B cell (primary cell): ENCODE data around the gene HSD17B2. TPM values are rescaled to one million over a fixed set of nuclear protein-coding genes. Genes with fewer than 3 reads are reported as not detected.

Source experiments
- ATAC-seq: fragments of 200-7000 bp; cut with Tn5 transposase; one replicate; pipeline ENCODE4 v1.10.0; 2021; ENCODE audit warnings: low read depth, mild to moderate bottlenecking, moderate number of reproducible peaks, moderate library complexity
- CTCF ChIA-PET: fragments of 350-600 bp; sonication (Branson Sonifier 250); formaldehyde crosslinking; loops from one replicate; lab custom pipeline; 2021; ENCODE audit warnings: antibody characterized with exemption, inconsistent platforms; lab: Charles Lee
- POLR2A ChIA-PET: fragments of 350-600 bp; sonication (Branson Sonifier 250); formaldehyde crosslinking; loops from one replicate; lab custom pipeline; 2021; ENCODE audit warnings: antibody characterized with exemption; lab: Charles Lee
- DNase-seq: peaks from one replicate; pipeline ENCODE4 v3.0.0; 2013
- H2AFZ ChIP-seq: 2 replicates; pipeline ENCODE4 v1.6.1; 2012; ENCODE audit warnings: mild to moderate bottlenecking, low read depth, low read length; ENCODE audit not compliant: insufficient read depth, poor library complexity, severe bottlenecking
- H3K27ac ChIP-seq, 2 donors: 1 replicate in 1 of 2; 2 replicates in 1 of 2; pipeline ENCODE4 v1.5.1; 2012 to 2013; ENCODE audit warnings: low read length in 2 of 2, mild to moderate bottlenecking in 2 of 2, moderate library complexity in 1 of 2
- H3K27me3 ChIP-seq, 4 experiments: fragments of 200-600 bp in 1 of 4; sonication (generic) in 1 of 4; replicated peaks in 1 of 4; 1 replicate in 2 of 4; 2 replicates in 2 of 4; pipeline versions ENCODE4 v1.6.1 to v1.7.0; 2013 to 2016; ENCODE audit warnings: low read length in 3 of 4, mild to moderate bottlenecking in 2 of 4, mixed read lengths in 1 of 4, moderate library complexity in 1 of 4; ENCODE audit not compliant: insufficient read depth in 4 of 4, control insufficient read depth in 3 of 4; ENCODE audit errors: control extremely low read depth in 1 of 4
- H3K36me3 ChIP-seq, 2 experiments: replicated peaks in 1 of 2; 1 replicate in 1 of 2; 2 replicates in 1 of 2; pipeline versions ENCODE4 v1.6.1 to v1.7.1; 2013; ENCODE audit warnings: low read length in 1 of 2; ENCODE audit not compliant: insufficient read depth in 2 of 2, control insufficient read depth in 1 of 2; ENCODE audit errors: control extremely low read depth in 1 of 2, extremely low read depth in 1 of 2
- H3K4me1 ChIP-seq, 2 donors: fragments of 200-600 bp in 1 of 2; sonication (generic) in 1 of 2; 1 replicate in 1 of 2; 2 replicates in 1 of 2; pipeline versions ENCODE4 v1.5.1 to v1.6.1; 2013 to 2017; ENCODE audit warnings: low read length in 2 of 2; ENCODE audit not compliant: control insufficient read depth in 2 of 2, insufficient read depth in 2 of 2
- H3K4me2 ChIP-seq: replicated peaks from 2 replicates; pipeline ENCODE3; 2012; ENCODE audit warnings: mild to moderate bottlenecking, low read depth, low read length; ENCODE audit not compliant: poor library complexity, severe bottlenecking
- H3K4me3 ChIP-seq, 5 experiments: fragments of 200-600 bp in 1 of 5; sonication (generic) in 1 of 5; 1 replicate in 3 of 5; 2 replicates in 2 of 5; pipeline versions ENCODE4 v1.5.1 to v1.7.0; 2011 to 2016; ENCODE audit warnings: low read length in 4 of 5, mild to moderate bottlenecking in 4 of 5, low read depth in 2 of 5, control low read depth in 1 of 5, moderate library complexity in 1 of 5; ENCODE audit not compliant: insufficient read depth in 1 of 5; ENCODE audit errors: control extremely low read depth in 1 of 5, extremely low read depth in 1 of 5
- H3K79me2 ChIP-seq: fragments of 200-600 bp; sonication (generic); one replicate; pipeline ENCODE4 v1.6.0; 2016; ENCODE audit warnings: low read length; ENCODE audit not compliant: control insufficient read depth, insufficient read depth
- H3K9ac ChIP-seq: fragments of 200-600 bp; sonication (generic); 2 replicates; pipeline ENCODE4 v1.6.1; 2017; ENCODE audit warnings: mild to moderate bottlenecking, low read length, moderate library complexity
- H3K9me3 ChIP-seq, 3 donors: one replicate each; pipeline versions ENCODE4 v1.6.1 to v1.7.1; 2013; ENCODE audit warnings: low read length in 2 of 3; ENCODE audit not compliant: control insufficient read depth in 2 of 3, insufficient read depth in 1 of 3; ENCODE audit errors: control extremely low read depth in 1 of 3
- H4K20me1 ChIP-seq: 2 replicates; pipeline ENCODE4 v1.6.0; 2012; ENCODE audit warnings: mild to moderate bottlenecking, low read length; ENCODE audit not compliant: insufficient read depth, control insufficient read depth, poor library complexity, severe bottlenecking
- H3K27ac Mint-ChIP-seq: one replicate; pipeline ENCODE4 v1.8.0; 2021; ENCODE audit warnings: mixed read lengths
- H3K27me3 Mint-ChIP-seq: one replicate; pipeline ENCODE4 v1.8.0; 2021; ENCODE audit warnings: mixed read lengths
- H3K4me1 Mint-ChIP-seq: one replicate; pipeline ENCODE4 v1.8.0; 2021; ENCODE audit warnings: mixed read lengths
- H3K4me3 Mint-ChIP-seq: one replicate; pipeline ENCODE4 v1.8.0; 2021; ENCODE audit warnings: mixed read lengths
- H3K9me3 Mint-ChIP-seq: one replicate; pipeline ENCODE4 v1.8.0; 2022; ENCODE audit warnings: mixed read lengths; ENCODE audit not compliant: insufficient read depth
- CTCF ChIP-seq: fragments of 200-600 bp; IDR thresholded peaks from one replicate; pipeline ENCODE4 v1.8.0; 2022; ENCODE audit warnings: antibody characterized with exemption, mild to moderate bottlenecking
- EZH2 ChIP-seq: IDR thresholded peaks from 2 replicates; pipeline ENCODE4 v1.6.1; 2012; ENCODE audit warnings: borderline replicate concordance, low read depth, mild to moderate bottlenecking, moderate library complexity, low read length; ENCODE audit not compliant: insufficient read depth, poor library complexity, severe bottlenecking
- WGBS: methylation state at CpG from one replicate; pipeline ENCODE4 v1.1.5; 2013; ENCODE audit warnings: missing lambda C conversion rate; ENCODE audit not compliant: insufficient coverage; 5-methylcytosine and 5-hydroxymethylcytosine counted together
- intact Hi-C: fragments of 100-400 bp; cut with micrococcal nuclease; formaldehyde crosslinking; loops from one replicate; pipeline ENCODE4 v1.10.0; 2022
- polyA plus RNA-seq: library from polyadenylated mRNA; depleted of rRNA; stranded (reverse); fragments of >200 nt; gene quantifications from 2 replicates; pipeline ENCODE4 v1.2.3, GENCODE V29; 2012
- total RNA-seq, 2 donors: library from RNA; stranded (reverse); fragments of 120-200 nt in 1 of 2; gene quantifications; 1 replicate in 1 of 2; 2 replicates in 1 of 2; pipeline versions ENCODE4 v1.2.3 to v1.2.4, GENCODE V29; 2013 to 2022

Gene HSD17B2
- total and polyA plus RNA-seq, 2 donors (not counting 1 experiment from before 2014, with no cell fraction given): not detected

GRCh38 chr16:82072313-82072712, 37.3 kb downstream of the HSD17B2 start:
- Mint-ChIP-seq H3K4me1 (no peaks in the 10 kb centered on the region), H3K9me3 (no peaks in the 10 kb centered on the region), H3K27me3 (peaks cover 46% of the 10 kb centered on the region), H3K4me3 (no peak overlapping the region), H3K27ac (no peak overlapping the region)
- Histone ChIP-seq H3K4me3 (no peak overlapping the region), H3K9me3 (no peaks in the 10 kb centered on the region), H4K20me1 (no peaks in the 10 kb centered on the region), H3K27me3 (peaks cover 0 to 26% (median 8%) of the 10 kb centered on the region in 4 experiments), H3K27ac (no peak overlapping the region), H3K4me2 (no peak overlapping the region), H3K9ac (no peak overlapping the region), H2AFZ (no peak overlapping the region), H3K79me2 (no peaks in the 10 kb centered on the region), H3K36me3 (no peaks in the 10 kb centered on the region), H3K4me1 (no peaks in the 10 kb centered on the region)
- no CpG with 5 or more reads among the region's 1 CpG for WGBS
- no peak for DNase-seq
- intact Hi-C loops: no loop called here
- POLR2A ChIA-PET: no interaction called here
- TF ChIP-seq EZH2 (no peak), CTCF (no peak)
- CTCF ChIA-PET: no interaction called here
- ATAC-seq: no peak

GRCh38 chr16:82074019-82074558, 39.0 kb downstream of the HSD17B2 start:
- H3K9me3 Mint-ChIP-seq: peaks cover 6% of the 10 kb centered on the region
- POLR2A ChIA-PET: no interaction called here

More at GRCh38 chr16:82074019-82074558, 39.0 kb downstream of the HSD17B2 start:
- Mint-ChIP-seq H3K4me3 (no peak overlapping the region), H3K4me1 (no peaks in the 10 kb centered on the region), H3K27ac (no peak overlapping the region), H3K27me3 (peaks cover 49% of the 10 kb centered on the region)
- no peaks in the 10 kb centered on the region for H3K79me2 ChIP-seq
- no peak overlapping the region for H3K9ac ChIP-seq
- no peak for ATAC-seq
- peaks cover 0 to 22% (median 7%) of the 10 kb centered on the region in 4 experiments for H3K27me3 ChIP-seq
- DNase-seq: no peak
- no peak overlapping the region for H3K27ac ChIP-seq
- TF ChIP-seq CTCF: no peak
- TF ChIP-seq EZH2: no peak
- no peaks in the 10 kb centered on the region for H4K20me1 ChIP-seq
- H3K4me2 ChIP-seq: no peak overlapping the region
- no peaks in the 10 kb centered on the region for H3K4me1 ChIP-seq
- H3K4me3 ChIP-seq: no peak overlapping the region
- 100% methylated on average over 2 of the region's 4 CpGs for WGBS
- H3K36me3 ChIP-seq: no peaks in the 10 kb centered on the region
- intact Hi-C loops: no loop called here
- H2AFZ ChIP-seq: no peak overlapping the region
- CTCF ChIA-PET: no interaction called here
- no peaks in the 10 kb centered on the region for H3K9me3 ChIP-seq
